ENCODE results near the gene LPIN3. TPM values are rescaled to one million over a fixed set of nuclear protein-coding genes. Genes with fewer than 3 reads are reported as not detected.

The LPIN3 gene
- total RNA-seq = 9.3 and 17.8 TPM in 2 replicates

- TF ChIP-seq CTCF (conservative IDR thresholded peaks at IDR 0.05; ENCODE audit: low read depth, low read length) = no peak
- DNase-seq (ENCODE audit: low read depth) = peak; percentile 49
- H3K4me3 ChIP-seq (ENCODE audit: low read depth, low read length) = peak within 1 kb of the TSS; percentile 92
Measured at GRCh38 chr20:41340327-41341055, at the start of gene LPIN3. TSS of gene LPIN3 (plus strand) at chr20:41340821. CDS start at chr20:41345804, 4,983 bp downstream.

- DNase-seq (ENCODE audit: low read depth) = no peak
- no peak for TF ChIP-seq CTCF (conservative IDR thresholded peaks at IDR 0.05; ENCODE audit: low read depth, low read length)
- no peak overlapping the region for H3K4me3 ChIP-seq (ENCODE audit: low read depth, low read length)
Measured at GRCh38 chr20:41293269-41294037, 47.2 kb upstream of the LPIN3 start.

- TF ChIP-seq CTCF (conservative IDR thresholded peaks at IDR 0.05; ENCODE audit: low read depth, low read length) = no peak
- no peak for DNase-seq (ENCODE audit: low read depth)
- H3K4me3 ChIP-seq (ENCODE audit: low read depth, low read length) = no peak overlapping the region
Measured at GRCh38 chr20:41299899-41300298, 40.7 kb upstream of the LPIN3 start.

GRCh38 chr20:41300383-41300782 lies 40.2 kb upstream of the LPIN3 start:
- no peak for DNase-seq (ENCODE audit: low read depth)
- no peak for TF ChIP-seq CTCF (conservative IDR thresholded peaks at IDR 0.05; ENCODE audit: low read depth, low read length)
- H3K4me3 ChIP-seq (ENCODE audit: low read depth, low read length) = no peak overlapping the region

GRCh38 chr20:41300886-41301285 lies 39.7 kb upstream of the LPIN3 start:
- TF ChIP-seq CTCF (conservative IDR thresholded peaks at IDR 0.05; ENCODE audit: low read depth, low read length) = no peak
- H3K4me3 ChIP-seq (ENCODE audit: low read depth, low read length) = no peak overlapping the region
- DNase-seq (ENCODE audit: low read depth) = no peak

GRCh38 chr20:41304002-41304401 lies 36.6 kb upstream of the LPIN3 start:
- no peak for TF ChIP-seq CTCF (conservative IDR thresholded peaks at IDR 0.05; ENCODE audit: low read depth, low read length)
- no peak for DNase-seq (ENCODE audit: low read depth)
- no peak overlapping the region for H3K4me3 ChIP-seq (ENCODE audit: low read depth, low read length)

All from epithelial cell of proximal tubule (primary cell).